ENCODE results near the gene KIF15.

The KIF15 gene

GRCh38 chr3:44865272-44866035 lies 103.9 kb downstream of the KIF15 start:
- no peak overlapping the region for H3K4me3 ChIP-seq

DNA sequence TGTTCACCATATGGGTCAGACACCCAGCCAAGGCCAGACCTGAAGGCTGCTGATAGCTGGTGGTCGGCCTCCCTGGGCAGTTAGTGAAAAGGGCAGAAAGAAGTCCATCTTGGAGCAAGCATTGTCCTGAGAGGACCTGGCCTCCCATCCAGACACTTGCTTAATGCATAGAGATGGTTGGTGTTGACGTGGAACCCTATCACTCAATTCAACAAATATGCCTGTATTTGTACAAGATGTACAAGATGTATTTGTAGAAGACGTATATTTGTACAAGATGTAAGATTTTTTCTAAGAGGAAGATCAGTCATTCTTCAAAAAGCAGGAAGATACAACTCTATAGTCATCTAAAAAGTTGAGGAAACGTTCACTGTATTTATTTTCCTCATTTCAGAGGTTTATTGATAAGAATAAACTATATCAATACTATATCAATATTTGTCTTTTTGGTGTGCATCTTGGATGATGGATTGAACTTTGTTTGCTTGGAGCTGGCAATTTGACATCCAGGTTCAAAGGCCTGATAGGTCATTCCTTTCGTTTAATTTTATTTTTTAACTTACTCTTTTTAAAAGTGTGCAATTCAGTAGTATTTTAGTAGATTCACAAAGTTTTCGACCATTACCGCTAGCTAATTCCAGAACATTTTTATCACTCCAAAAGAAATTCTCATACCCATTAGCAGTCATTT lies 106.0 kb downstream of the KIF15 start:
- DNase-seq (ENCODE audit: low spot score), result no peak
- no peak overlapping the region for H3K4me3 ChIP-seq
- TF ChIP-seq, protein P1, sequence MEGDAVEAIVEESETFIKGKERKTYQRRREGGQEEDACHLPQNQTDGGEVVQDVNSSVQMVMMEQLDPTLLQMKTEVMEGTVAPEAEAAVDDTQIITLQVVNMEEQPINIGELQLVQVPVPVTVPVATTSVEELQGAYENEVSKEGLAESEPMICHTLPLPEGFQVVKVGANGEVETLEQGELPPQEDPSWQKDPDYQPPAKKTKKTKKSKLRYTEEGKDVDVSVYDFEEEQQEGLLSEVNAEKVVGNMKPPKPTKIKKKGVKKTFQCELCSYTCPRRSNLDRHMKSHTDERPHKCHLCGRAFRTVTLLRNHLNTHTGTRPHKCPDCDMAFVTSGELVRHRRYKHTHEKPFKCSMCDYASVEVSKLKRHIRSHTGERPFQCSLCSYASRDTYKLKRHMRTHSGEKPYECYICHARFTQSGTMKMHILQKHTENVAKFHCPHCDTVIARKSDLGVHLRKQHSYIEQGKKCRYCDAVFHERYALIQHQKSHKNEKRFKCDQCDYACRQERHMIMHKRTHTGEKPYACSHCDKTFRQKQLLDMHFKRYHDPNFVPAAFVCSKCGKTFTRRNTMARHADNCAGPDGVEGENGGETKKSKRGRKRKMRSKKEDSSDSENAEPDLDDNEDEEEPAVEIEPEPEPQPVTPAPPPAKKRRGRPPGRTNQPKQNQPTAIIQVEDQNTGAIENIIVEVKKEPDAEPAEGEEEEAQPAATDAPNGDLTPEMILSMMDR (IDR thresholded peaks at IDR 0.05), result no peak
- no peak overlapping the region for H3K27ac ChIP-seq

More at GRCh38 chr3:44865272-44866035, 103.9 kb downstream of the KIF15 start:
- TF ChIP-seq, protein P1 (IDR thresholded peaks at IDR 0.05), result no peak
- H3K27ac ChIP-seq, result no peak overlapping the region
- DNase-seq (ENCODE audit: low spot score), result no peak

- DNase-seq (ENCODE audit: low spot score), result no peak
- TF ChIP-seq, protein P1 (IDR thresholded peaks at IDR 0.05), result no peak
- no peak overlapping the region for H3K4me3 ChIP-seq
- no peak overlapping the region for H3K27ac ChIP-seq
Measured at GRCh38 chr3:44870375-44871061, 108.9 kb downstream of the KIF15 start.

DNA sequence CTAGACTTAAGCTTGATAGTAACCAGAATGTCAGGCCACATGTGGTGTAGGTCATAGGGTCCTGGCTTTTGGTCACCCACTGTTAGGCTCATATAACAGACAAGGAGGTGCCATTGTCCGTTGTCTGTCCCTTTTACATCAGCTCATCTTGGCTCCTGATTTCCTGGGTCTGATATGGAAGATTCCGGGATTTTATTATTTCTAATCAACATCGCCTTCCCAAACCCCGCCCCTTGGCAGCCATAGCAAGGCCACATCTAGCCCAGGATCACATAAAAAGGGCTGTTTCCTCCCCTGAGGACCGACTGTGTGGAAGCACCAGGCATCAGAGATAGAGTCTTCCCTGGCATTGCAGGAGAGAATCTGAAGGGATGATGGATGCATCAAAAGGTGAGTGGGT lies 112.7 kb downstream of the KIF15 start, which contains the start of gene TGM4:
TGM4 (plus strand) TSS at position 301 of the 400 bp plus-strand sequence; CDS start at position 372, 71 bp downstream.
- H3K27ac ChIP-seq, result no peak within 1 kb of the TSS
- TF ChIP-seq, protein P1 (IDR thresholded peaks at IDR 0.05), result no peak
- no peak within 1 kb of the TSS for H3K4me3 ChIP-seq

DNA sequence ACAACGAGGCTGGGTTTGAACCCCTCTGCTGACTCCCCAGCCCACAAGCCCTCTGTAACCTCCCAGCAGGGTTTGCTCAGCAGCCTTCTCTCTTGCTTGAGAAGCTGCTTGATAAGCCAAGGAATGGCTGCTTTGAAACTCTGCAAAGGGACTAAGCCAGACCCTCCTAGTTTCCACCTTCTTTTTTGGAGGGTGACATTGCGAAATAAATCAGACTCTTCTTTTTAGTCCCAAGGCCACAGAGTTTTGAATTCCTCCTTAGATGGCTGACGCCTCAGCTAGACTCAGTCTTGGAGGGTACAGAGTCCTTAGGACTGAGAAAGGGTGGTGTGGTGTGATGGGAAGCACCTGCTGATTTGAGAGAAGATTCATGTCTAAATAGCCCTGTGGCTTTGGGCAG lies 114.0 kb downstream of the KIF15 start:
- H3K27ac ChIP-seq, result no peak overlapping the region
- TF ChIP-seq, protein P1 (IDR thresholded peaks at IDR 0.05), result no peak
- H3K4me3 ChIP-seq, result no peak overlapping the region
- no peak for DNase-seq (ENCODE audit: low spot score)

More for the DNA sequence above, 112.7 kb downstream of the KIF15 start, which contains the start of gene TGM4:
- DNase-seq (ENCODE audit: low spot score), result no peak

DNA sequence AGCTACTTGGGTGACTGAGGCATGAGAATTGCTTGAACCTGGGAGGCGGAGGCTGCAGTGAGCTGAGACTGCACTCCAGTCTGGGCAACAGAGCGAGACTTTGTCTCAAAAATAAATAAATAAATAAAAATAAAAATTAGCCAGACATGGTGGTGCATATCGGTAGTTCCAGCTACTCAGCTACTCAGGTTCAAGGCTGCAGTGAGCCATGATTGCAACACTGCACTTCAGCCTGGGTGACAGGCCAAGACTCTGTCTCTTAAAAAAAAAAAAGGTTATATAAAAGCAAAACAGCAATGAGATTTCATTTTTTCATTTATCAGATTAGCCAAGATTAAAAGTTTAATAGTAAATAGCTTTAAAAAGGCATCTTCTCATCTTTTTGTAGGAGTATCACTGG lies 115.7 kb downstream of the KIF15 start:
- H3K4me3 ChIP-seq, result no peak overlapping the region
- H3K27ac ChIP-seq, result no peak overlapping the region
- TF ChIP-seq, protein P1 (IDR thresholded peaks at IDR 0.05), result no peak
- DNase-seq (ENCODE audit: low spot score), result no peak
